Endothelial cell of umbilical vein (primary cell): ENCODE measurements around the gene FGR. TPM values are rescaled to one million over a fixed set of nuclear protein-coding genes. Genes with fewer than 3 reads are reported as not detected.

Experiments used
- BruUV-seq: library from RNA; stranded (reverse); fragments of 400-500 nt; replicated peaks from 2 replicates; lab custom pipeline; 2021; lab: Mats Ljungman, UMichigan
- CTCF ChIA-PET: fragments of 300-600, 350-600 bp; sonication (Branson Sonifier 250); formaldehyde crosslinking; loops from one replicate; lab custom pipeline; 2021; ENCODE audit warnings: antibody characterized with exemption, inconsistent platforms; lab: Charles Lee
- POLR2A ChIA-PET: fragments of 300-600, 350-600 bp; sonication (Branson Sonifier 250); formaldehyde crosslinking; loops from one replicate; lab custom pipeline; 2021; ENCODE audit warnings: antibody characterized with exemption, inconsistent platforms; lab: Charles Lee
- DNase-seq: peaks from one replicate; pipeline ENCODE4 v3.0.0-alpha.2; 2011; ENCODE audit warnings: low read depth, low spot score
- FAIRE-seq: peaks from 2 replicates; lab custom pipeline; 2011; peaks lifted over from hg19 to GRCh38; lab: Jason Lieb, UNC
- H2AFZ ChIP-seq: 2 replicates; pipeline ENCODE4 v1.6.0; 2012; ENCODE audit warnings: low read depth, low read length, control low read depth, inconsistent platforms
- H3K27ac ChIP-seq: 2 replicates; pipeline ENCODE4 v1.5.1; 2011; ENCODE audit warnings: low read depth, mild to moderate bottlenecking, control low read depth, low read length, moderate library complexity; ENCODE audit not compliant: insufficient read depth
- H3K27me3 ChIP-seq, 2 experiments: 2 replicates each; pipeline versions ENCODE4 v1.6.0 to v1.6.1; 2011; ENCODE audit warnings: low read length in 2 of 2, mixed read lengths in 1 of 2; ENCODE audit not compliant: control insufficient read depth in 2 of 2, insufficient read depth in 2 of 2
- H3K36me3 ChIP-seq, 2 experiments: 2 replicates in 1 of 2; 3 replicates in 1 of 2; pipeline ENCODE4 v1.5.1; 2011; ENCODE audit warnings: low read length in 2 of 2, mild to moderate bottlenecking in 1 of 2, moderate library complexity in 1 of 2; ENCODE audit not compliant: control insufficient read depth in 2 of 2, insufficient read depth in 2 of 2; ENCODE audit errors: extremely low read depth in 1 of 2
- H3K4me1 ChIP-seq: 3 replicates; pipeline ENCODE4 v1.5.1; 2011; ENCODE audit warnings: mild to moderate bottlenecking, low read length; ENCODE audit not compliant: control insufficient read depth, insufficient read depth; ENCODE audit errors: extremely low read depth
- H3K4me2 ChIP-seq: 2 replicates; pipeline ENCODE4 v1.6.1; 2011; ENCODE audit warnings: low read length, control low read depth, mixed read lengths; ENCODE audit not compliant: insufficient read depth
- H3K4me3 ChIP-seq, 3 experiments: fragments of 200-600 bp in 1 of 3; sonication (generic), shearing (Covaris generic) in 1 of 3; replicated peaks in 1 of 3; 2 replicates each; pipeline ENCODE4 v1.5.1; 2011 to 2016; ENCODE audit warnings: control low read depth in 3 of 3, low read length in 3 of 3, mild to moderate bottlenecking in 2 of 3, inconsistent platforms in 1 of 3, low read depth in 1 of 3, moderate library complexity in 1 of 3; ENCODE audit not compliant: insufficient read depth in 1 of 3
- H3K79me2 ChIP-seq: 2 replicates; pipeline ENCODE4 v1.6.0; 2012; ENCODE audit warnings: low read length, inconsistent platforms; ENCODE audit not compliant: control insufficient read depth, insufficient read depth
- H3K9ac ChIP-seq: replicated peaks from 2 replicates; pipeline ENCODE3; 2011; ENCODE audit warnings: low read length, control low read depth; ENCODE audit not compliant: insufficient read depth; ENCODE audit errors: extremely low read depth
- H3K9me1 ChIP-seq: replicated peaks from 3 replicates; pipeline ENCODE4 v1.6.0; 2011; ENCODE audit warnings: mild to moderate bottlenecking, low read length; ENCODE audit not compliant: control insufficient read depth, insufficient read depth; ENCODE audit errors: extremely low read depth
- H3K9me3 ChIP-seq: replicated peaks from 2 replicates; pipeline ENCODE4 v1.5.1; 2012; ENCODE audit warnings: low read length, inconsistent platforms; ENCODE audit not compliant: control insufficient read depth, insufficient read depth
- H4K20me1 ChIP-seq: replicated peaks from 2 replicates; pipeline ENCODE3; 2011; ENCODE audit warnings: mild to moderate bottlenecking, low read length; ENCODE audit not compliant: control insufficient read depth, insufficient read depth; ENCODE audit errors: extremely low read depth
- CTCF ChIP-seq, 2 donors: IDR thresholded peaks; 1 replicate in 1 of 2; 2 replicates in 1 of 2; pipeline ENCODE4 v1.5.1; 2011; ENCODE audit warnings: low read length in 2 of 2, mild to moderate bottlenecking in 2 of 2, moderate library complexity in 2 of 2, control low read depth in 1 of 2, inconsistent platforms in 1 of 2, low read depth in 1 of 2; ENCODE audit not compliant: insufficient read depth in 1 of 2; ENCODE audit errors: extremely low read depth in 1 of 2
- MYC ChIP-seq: IDR thresholded peaks from one replicate; pipeline ENCODE4 v1.6.1; 2011; ENCODE audit warnings: mild to moderate bottlenecking, low read depth, low read length
- dilution Hi-C: fragments of 300-500 bp; cut with MboI; formaldehyde crosslinking; loops from one replicate; pipeline ENCODE4 v1.15.0; 2019; ENCODE audit warnings: low sequenced_read_pairs; ENCODE audit not compliant: extremely low pct_ligation_motif_present
- intact Hi-C: fragments of 100-400 bp; cut with micrococcal nuclease; formaldehyde crosslinking; loops from one replicate; pipeline ENCODE4 v1.10.0; 2022
- polyA plus RNA-seq, 4 experiments: library from polyadenylated mRNA; depleted of rRNA in 3 of 4; stranded (reverse) in 3 of 4; unstranded in 1 of 4; fragments of >200 nt; gene quantifications; 2 replicates each; pipeline versions ENCODE4 v1.2.1 to v1.2.3, GENCODE V29; 2011 to 2012; ENCODE audit warnings: missing spikeins in 1 of 4
- total RNA-seq: library from RNA; stranded (reverse); gene quantifications from 2 replicates; pipeline ENCODE4 v1.2.3, GENCODE V29; 2021

The FGR gene
- total and polyA plus RNA-seq, 2 donors (not counting 3 experiments of a cell fraction or from before 2014, with no cell fraction given), result 0.18 TPM; not detected in 1

- POLR2A ChIA-PET, result interaction anchor here (0.5 kb wide), 1 partner anchor 628 kb away, joined by 3 read pairs; no protein-coding TSS in a partner anchor
- Histone ChIP-seq H3K4me3 (no peak overlapping the region), H3K27me3 (peaks cover 5 to 9% of the 10 kb centered on the region in 2 experiments), H3K27ac (no peak overlapping the region), H2AFZ (no peak overlapping the region), H4K20me1 (no peaks in the 10 kb centered on the region), H3K9me1 (no peaks in the 10 kb centered on the region), H3K9ac (no peak overlapping the region), H3K9me3 (no peaks in the 10 kb centered on the region), H3K36me3 (no peaks in the 10 kb centered on the region), H3K4me1 (peaks cover 11% of the 10 kb centered on the region), H3K4me2 (no peak overlapping the region), H3K79me2 (peaks cover 4% of the 10 kb centered on the region)
- TF ChIP-seq CTCF (IDR thresholded peaks at IDR 0.05; ENCODE audit: extremely low read depth in 1 of 2, insufficient read depth in 1 of 2, low read depth in 1 of 2, low read length in 2 of 2) (peak; percentile 74 to 79), MYC (no peak)
- no TSS peak for BruUV-seq
- dilution Hi-C loops (no loop called here), intact Hi-C loops (loop anchor here (1.0 kb wide), 7 partner anchors 50 to 310 kb away; partner anchors contain the start of gene GPR3)
- DNase-seq (peak; percentile 53), FAIRE-seq (peak; percentile 91)
- CTCF ChIA-PET, result interaction anchor here (0.6 to 15.8 kb wide), 42 partner anchors 10 to 310 kb away, joined by 3 to 455 read pairs (median 4); partner anchors contain the start of gene MAP3K6
Observed at GRCh38 chr1:27605796-27606707, 28.9 kb downstream of the FGR start.
